HG02884 (cell line): Measurements from ENCODE around the gene ST8SIA4.
"Not testable (repeated sequence)": the region's sequence is repeated elsewhere in the genome, so short reads cannot be mapped to it uniquely, and the experiment has no call there.

Experiments used
- ATAC-seq: cut with Tn5 transposase; IDR thresholded peaks from one replicate; pipeline ENCODE4 v1.9.1; 2021; ENCODE audit warnings: mild to moderate bottlenecking, moderate library complexity; ENCODE audit not compliant: unreplicated experiment

The ST8SIA4 gene

DNA sequence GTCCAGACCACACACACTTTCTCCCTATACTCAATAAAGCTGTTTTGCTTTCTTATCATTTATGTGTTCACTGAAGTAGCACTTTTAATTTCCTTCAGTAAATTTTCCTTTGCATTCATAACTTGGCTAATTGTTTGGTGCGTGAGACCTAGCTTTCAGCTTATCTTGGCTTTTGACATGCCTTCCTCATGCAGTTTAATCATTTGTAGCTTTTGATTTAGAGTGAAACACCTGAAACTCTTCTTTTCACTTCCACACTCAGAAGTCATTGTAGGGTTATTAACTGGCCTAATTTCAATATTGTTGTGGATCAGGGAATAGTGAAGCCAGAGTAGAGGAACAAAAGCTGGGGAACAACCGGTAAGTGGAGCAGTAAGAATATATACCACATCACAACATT is 114.7 kb downstream of the ST8SIA4 start:
- ATAC-seq: no peak

DNA sequence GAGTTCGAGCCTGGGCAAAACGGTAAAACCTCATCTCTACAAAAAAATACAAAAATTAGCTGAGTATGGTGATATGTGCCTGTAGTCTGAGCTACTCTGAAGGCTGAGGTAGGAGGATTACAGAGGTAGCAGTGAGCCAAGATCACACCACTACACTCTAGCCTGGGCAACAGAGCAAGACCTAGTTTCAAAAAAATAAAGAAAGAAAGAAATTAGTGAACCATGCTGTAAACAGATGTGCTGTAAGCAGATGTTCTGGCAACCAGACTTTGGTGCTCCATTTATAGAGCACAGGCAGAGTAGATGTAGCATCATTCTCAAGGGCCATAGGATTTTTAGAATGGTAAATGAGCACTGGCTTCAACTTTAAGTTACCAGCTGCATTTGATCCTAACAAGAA is 115.4 kb downstream of the ST8SIA4 start:
- ATAC-seq: peak; percentile 75

DNA sequence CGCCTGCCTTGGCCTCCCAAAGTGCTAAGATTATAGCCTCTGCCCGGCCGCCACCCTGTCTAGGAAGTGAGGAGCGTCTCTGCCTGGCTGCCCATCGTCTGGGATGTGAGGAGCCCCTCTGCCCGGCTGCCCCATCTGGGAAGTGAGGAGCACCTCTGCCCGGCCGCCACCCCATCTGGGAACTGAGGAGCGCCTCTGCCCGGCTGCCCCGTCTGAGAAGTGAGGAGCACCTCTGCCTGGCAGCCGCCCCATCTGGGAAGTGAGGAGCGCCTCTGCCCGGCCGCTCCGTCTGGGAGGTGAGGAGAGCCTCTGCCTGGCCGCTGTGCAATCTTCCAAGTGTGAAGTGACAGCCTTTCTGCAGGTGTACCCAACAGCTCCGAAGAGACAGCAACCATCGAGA is 117.5 kb downstream of the ST8SIA4 start:
- ATAC-seq: not testable (repeated sequence)

DNA sequence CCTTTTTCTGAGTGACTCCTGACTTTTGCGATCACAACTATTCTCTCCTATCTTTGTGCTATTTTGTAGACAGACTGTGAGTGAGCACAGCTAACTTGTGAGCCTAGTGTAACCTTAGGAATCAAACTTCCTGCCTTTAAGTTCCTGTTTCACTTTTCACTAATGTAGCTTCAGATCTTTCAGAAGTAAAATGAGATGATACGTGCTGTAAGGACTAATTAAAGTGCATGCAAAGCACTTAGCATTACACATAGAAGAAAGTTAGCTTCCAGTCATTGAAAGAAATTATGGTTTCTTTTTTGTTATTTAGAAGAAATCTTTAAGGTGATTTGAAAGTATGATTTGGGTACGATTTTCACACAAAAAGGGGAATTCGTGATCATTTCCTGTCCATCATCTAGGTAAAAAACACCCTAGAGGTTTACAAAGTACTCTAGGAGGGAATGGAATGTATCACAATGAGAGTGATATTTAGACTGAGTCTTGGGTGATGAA is 122.7 kb downstream of the ST8SIA4 start:
- ATAC-seq: peak; percentile 67

DNA sequence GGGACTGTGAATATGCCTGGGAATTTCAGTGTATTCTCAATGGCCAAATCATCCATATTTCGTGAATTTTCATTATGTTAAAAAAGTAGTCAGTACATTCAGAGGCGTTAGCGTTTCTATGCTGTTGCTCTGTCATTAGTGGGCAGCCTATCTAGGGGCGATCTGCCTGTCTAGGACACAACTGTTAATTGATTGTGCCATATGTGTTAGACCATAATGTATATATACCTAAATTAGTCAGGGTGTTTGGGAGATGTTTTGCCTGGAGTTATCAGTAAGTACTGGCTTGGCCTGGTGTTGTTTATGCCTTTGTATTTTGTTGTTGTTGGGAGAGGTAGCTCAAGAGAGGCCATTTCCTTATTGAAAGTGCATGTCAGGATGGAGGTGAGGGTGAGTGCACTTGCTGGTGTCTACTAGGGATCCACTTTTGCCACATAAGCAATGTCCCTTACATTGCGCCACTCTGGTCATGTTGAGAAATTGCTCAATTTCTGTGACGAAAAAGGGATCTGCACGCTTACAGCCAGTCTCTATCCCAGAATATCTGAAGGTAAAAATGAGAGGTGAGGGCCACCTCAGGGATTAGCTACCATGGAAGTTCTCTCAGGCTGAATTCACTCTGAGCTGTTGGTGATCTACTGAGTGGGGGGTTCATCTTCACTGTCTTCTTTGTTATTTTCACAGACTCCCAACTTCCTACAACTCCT is 123.3 kb downstream of the ST8SIA4 start:
- peak; percentile 8 for ATAC-seq

DNA sequence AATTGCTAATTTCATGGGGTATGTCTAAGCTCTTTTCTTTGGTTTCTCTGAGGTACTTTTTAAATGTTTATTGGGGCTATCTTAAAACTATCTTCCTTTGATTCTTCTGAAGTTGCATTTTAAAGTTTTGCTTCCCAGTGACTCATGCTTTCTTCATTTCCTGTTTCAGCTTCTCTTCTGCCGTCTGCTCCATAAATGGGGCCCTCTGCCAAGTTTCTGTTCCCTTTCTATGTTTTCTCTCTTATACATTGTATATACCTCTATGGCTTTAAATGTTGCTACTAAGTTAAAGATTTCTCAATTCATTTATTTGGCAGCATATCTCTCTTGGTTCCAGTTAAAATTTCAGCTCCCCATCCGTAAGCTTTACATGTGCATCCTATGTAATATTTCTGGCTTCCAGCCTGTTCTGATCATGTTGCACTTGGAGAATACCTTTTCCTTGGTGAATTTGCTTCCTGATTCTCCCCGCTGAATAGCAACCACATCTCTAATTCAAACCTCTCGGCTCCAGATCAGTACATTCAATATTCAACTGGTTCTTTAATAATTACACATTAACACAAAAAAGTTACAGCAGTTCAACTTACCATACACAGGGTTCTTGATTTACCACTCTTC is 125.3 kb downstream of the ST8SIA4 start:
- peak; percentile 77 for ATAC-seq

DNA sequence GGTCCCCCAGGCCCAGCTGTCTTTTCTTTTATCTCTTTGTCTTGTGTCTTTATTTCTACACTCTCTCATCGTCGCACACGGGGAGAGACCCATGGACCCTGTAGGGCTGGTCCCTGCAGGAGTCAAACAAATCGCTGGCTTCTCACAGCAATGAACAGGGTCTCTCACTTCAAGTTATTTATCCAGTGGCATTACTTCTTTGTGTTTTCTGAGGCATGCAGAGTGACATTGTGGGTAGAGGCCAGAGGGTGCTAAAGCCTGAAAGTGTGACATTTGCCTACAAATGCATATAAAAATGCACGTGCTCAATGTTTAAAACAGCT is 127.6 kb downstream of the ST8SIA4 start:
- ATAC-seq: no peak

DNA sequence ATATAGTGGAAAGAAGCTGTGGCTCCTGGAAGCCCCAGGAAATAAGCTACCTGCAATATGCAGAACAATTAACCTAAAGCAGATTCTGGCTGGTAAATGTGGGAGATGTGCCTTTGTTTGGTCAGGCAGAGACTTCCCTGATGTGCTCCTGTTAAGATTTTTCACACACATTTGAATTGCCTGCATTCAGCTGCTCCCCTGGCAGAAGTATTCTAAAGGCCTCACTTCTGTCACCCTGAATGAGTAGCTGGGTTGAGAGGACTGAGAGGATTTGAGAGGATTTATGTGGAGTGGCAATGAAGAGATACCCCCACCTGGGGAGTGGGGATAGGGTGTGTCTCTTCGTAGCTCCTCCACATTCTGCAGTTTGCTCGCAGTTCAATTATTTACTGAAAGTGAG is 130.5 kb downstream of the ST8SIA4 start:
- no peak for ATAC-seq

DNA sequence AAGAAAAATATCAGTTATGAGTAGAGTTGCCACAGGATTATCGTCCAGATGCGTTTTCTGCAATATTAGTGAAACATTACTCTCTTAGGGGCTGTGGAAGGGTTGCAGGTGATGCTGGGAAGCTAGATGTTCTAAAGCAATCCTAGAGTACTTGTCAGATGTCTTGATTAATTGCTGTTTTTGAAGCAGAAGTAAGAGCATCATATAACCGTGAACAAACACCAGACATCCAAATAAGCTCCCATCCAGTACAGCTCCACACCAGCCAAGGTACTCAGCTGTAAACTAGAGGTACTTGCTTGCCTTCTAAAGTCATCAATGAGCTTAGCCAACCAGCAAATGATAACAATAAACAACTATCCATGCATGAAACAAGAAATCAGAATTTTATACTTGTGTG is 131.1 kb downstream of the ST8SIA4 start:
- ATAC-seq: no peak

DNA sequence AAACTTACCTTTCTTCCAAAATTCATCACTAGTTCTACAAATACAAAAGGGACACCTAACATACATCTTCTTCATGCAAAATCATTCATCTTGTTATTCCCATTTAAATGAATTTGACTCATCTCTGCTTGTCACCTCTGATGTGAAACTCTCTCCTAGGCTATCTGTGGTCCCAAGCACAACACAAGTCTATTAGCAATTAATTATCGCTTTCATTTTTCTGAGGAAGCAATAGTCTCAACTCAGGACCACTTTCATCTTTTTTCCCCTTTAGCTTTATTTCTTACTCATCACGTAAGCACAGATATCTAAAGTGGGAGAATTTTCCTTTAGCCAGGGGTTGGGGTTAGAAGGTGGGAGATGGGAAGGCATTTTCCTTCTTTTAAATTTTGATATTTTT is 131.9 kb downstream of the ST8SIA4 start:
- no peak for ATAC-seq

DNA sequence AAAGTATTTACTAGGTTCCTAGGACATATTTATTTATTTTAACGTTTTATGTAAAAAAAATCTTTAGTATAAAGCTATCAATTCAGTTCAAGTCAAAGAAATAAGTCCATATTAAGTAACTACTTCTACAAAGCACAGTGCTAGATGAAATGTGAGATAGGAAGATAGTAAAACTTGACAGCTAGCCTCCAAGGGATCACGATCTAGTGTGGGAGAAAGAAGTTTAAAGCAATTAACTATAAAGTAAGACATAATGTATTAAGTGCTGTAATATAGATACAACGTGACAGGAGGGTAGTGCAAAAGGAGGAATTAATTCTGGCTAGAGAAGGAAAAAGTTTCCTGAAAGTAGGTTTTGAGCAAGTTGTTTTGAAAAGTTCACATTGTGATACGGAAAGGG is 134.9 kb downstream of the ST8SIA4 start:
- no peak for ATAC-seq

DNA sequence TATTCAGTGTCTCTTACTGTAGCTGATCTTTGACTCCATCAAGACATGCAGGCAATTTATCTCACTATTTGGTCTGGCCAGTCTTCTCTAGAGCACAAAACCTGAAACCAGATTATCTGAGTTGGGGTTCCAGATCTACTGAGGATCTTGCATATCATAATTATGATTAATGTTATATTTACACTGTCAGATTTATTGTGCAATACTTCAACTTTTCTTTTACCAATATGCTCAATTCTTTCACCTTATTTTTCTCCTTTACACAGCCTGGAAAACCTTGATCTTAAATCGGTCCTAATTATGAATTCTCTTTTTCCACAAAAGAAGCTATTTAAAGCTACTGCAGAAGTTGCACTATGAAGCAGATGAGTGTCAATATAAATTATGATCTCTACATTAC is 140.1 kb downstream of the ST8SIA4 start:
- no peak for ATAC-seq

DNA sequence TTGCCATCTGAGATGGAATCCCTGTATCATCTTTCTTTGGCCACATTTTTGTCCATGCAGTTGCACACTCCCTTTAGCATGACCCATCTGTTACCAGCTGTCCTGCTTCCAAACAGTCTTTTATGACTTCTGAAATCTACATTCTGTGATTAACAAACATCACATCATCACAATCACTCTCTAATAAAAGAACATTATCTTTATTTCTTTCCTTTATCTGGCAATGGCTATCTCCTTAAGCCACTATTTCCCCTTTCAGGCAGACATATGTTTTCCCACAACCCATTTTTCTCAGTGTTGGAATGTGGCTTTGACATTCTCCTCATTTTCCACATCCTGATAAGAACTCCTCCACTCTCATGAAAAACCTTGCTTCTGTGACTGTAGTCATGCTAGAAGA is 141.0 kb downstream of the ST8SIA4 start:
- ATAC-seq: no peak

DNA sequence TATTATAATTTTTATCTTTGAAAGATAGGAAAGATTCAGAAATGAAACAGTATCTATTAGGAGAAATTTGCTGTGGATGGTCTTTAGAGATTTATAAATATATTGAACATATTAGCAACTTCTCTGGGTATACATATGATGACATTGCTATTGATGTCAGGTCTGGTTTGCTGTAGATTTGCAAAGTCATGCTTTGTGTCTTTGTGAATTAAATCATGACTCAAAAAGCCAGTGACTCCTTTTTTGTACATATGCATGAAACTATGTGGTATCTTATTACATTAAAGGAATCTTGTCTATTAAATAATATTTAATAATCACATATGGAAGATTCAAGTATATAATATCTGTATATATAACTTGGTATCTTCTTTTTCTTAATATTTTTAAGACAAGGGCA is 141.9 kb downstream of the ST8SIA4 start:
- ATAC-seq: no peak

DNA sequence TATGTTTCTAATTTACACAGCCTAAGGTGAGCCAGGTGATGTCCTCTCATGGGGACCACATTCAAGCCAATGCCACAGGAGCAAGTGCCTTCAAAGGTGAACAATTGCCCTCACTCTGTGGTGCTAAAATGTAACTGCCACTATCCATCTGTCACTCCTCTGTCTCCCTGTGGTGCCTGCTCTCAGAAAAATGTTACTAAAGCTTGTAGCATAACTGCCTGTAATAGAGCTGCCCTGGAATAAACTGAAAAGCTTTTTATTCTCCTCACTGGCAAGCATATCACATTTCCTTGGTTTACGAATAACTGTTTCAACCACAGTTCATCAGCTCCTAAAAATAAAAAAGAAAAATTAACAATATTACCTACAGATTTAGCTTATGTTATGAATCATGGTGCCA is 142.4 kb downstream of the ST8SIA4 start:
- no peak for ATAC-seq

DNA sequence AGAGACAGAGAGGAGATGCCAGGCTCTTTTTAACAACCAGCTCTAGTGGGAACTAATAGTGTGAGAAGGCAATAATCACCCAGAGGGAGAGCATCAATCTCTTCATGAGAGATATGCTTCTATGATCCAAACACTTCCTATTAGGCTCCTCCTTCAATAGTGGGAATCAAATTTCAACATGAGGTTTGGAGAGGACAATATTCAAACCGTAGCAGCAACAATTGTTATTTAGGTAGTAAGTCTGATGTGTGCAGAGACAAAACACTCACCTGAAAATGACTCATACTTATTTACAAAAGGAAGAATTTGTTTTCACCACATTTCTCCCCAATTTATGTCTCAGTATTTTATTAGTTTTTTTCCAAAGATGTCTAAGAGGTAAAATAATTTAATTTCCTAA is 144.3 kb downstream of the ST8SIA4 start:
- ATAC-seq: no peak

DNA sequence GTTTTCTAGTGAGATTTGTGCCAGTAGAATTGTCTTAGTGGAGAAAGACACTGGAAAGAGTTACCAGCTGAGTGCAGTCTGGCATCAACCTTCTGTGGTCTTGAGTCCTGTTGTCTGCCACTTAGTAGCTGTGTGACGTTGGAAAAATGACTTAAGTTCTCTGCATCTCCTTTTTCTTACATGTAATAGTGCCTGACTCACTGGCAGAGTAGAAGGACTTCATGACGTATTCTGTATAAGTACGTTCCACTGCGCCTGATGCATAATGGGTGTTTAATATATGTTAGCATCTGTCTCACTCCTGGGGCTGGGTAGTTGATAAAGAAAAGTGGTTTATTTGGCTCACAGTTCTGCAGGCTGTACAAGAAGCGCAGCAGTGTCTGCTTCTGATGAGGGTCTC is 144.8 kb downstream of the ST8SIA4 start:
- ATAC-seq: no peak

DNA sequence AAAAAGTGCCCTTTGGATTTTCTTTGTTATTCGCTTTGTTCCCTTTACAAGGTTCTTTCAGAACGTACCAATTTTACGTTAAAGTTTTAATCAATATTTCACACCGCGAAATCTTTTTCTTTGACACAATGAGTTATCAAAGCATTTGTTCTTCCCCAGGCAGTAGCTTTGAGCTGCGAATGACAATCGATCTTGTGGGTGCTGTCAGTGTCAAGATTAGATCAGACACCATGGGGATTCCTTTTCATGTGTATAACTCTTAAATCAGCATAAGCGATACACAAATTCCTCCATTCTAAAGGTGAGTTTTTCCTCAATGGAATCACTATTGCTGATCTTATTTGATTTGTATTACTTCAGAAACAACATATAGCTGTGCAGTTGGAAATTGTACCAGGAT is 145.5 kb downstream of the ST8SIA4 start:
- no peak for ATAC-seq
